Tibial artery (tissue), 4 donors: ENCODE results near the gene NALCN.

Source experiments
- DNase-seq, 2 donors: peaks; one replicate each; pipeline ENCODE4 v3.0.0-alpha.2; 2019
- H3K27ac ChIP-seq, 2 donors: fragments of 200-600 bp; sonication (generic) in 1 of 2; 1 replicate in 1 of 2; 2 replicates in 1 of 2; pipeline ENCODE4 v1.5.1; 2018 to 2019; ENCODE audit warnings: mild to moderate bottlenecking in 1 of 2
- H3K27me3 ChIP-seq, 2 donors: fragments of 200-600 bp; sonication (generic) in 1 of 2; one replicate each; pipeline versions ENCODE4 v1.5.1 to v1.6.0; 2016 to 2019
- H3K36me3 ChIP-seq, 3 donors: fragments of 200-600 bp; sonication (generic) in 2 of 3; one replicate each; pipeline ENCODE4 v1.5.1; 2016 to 2019; ENCODE audit warnings: mild to moderate bottlenecking in 2 of 3
- H3K4me1 ChIP-seq, 4 donors: fragments of 200-600 bp; sonication (generic) in 2 of 4; 1 replicate in 3 of 4; 2 replicates in 1 of 4; pipeline ENCODE4 v1.5.1; 2016 to 2019
- H3K4me3 ChIP-seq, 2 donors: fragments of 200-600 bp; sonication (generic) in 1 of 2; 1 replicate in 1 of 2; 2 replicates in 1 of 2; pipeline ENCODE4 v1.5.1; 2018 to 2019; ENCODE audit warnings: mild to moderate bottlenecking in 2 of 2
- H3K9me3 ChIP-seq, 3 donors: fragments of 200-600 bp; sonication (generic) in 1 of 3; one replicate each; pipeline ENCODE4 v1.5.1; 2016 to 2019
- CTCF ChIP-seq, 2 experiments: fragments of 200-600 bp in 1 of 2; fragments of 450-650 bp in 1 of 2; IDR thresholded peaks; one replicate each; pipeline ENCODE4 v1.5.1; 2017 to 2019; ENCODE audit warnings: antibody characterized with exemption in 2 of 2, mild to moderate bottlenecking in 1 of 2, moderate library complexity in 1 of 2
- intact Hi-C: fragments of 100-400 bp; cut with DNase I; formaldehyde crosslinking; loops from one replicate; pipeline ENCODE4 v1.15.0; 2023; ENCODE audit warnings: low total_unique reads

The NALCN gene

GRCh38 chr13:101399365-101399764 is 16.9 kb downstream of the NALCN start:
- no peaks in the 10 kb centered on the region for H3K9me3 ChIP-seq
- H3K36me3 ChIP-seq, result no peaks in the 10 kb centered on the region
- intact Hi-C loops, result no loop called here
- H3K4me1 ChIP-seq, result peaks cover 0 to 3% (median 0%) of the 10 kb centered on the region in 4 donors
- H3K4me3 ChIP-seq, result no peak overlapping the region
- H3K27me3 ChIP-seq, result no peaks in the 10 kb centered on the region
- DNase-seq, result no peak
- no peak for TF ChIP-seq CTCF (IDR thresholded peaks at IDR 0.05)
- H3K27ac ChIP-seq, result no peak overlapping the region

GRCh38 chr13:101398920-101399319 is 17.4 kb downstream of the NALCN start:
- Histone ChIP-seq H3K4me1 (peaks cover 0 to 3% (median 0%) of the 10 kb centered on the region in 4 donors), H3K27me3 (no peaks in the 10 kb centered on the region), H3K4me3 (no peak overlapping the region), H3K9me3 (no peaks in the 10 kb centered on the region), H3K27ac (no peak overlapping the region), H3K36me3 (no peaks in the 10 kb centered on the region)
- DNase-seq, result no peak
- intact Hi-C loops, result no loop called here
- no peak for TF ChIP-seq CTCF (IDR thresholded peaks at IDR 0.05)

GRCh38 chr13:101398191-101398590 is 18.1 kb downstream of the NALCN start:
- TF ChIP-seq CTCF (IDR thresholded peaks at IDR 0.05), result no peak
- H3K27ac ChIP-seq, result no peak overlapping the region
- DNase-seq, result no peak
- no peaks in the 10 kb centered on the region for H3K36me3 ChIP-seq
- H3K9me3 ChIP-seq, result no peaks in the 10 kb centered on the region
- H3K4me1 ChIP-seq, result peaks cover 0 to 3% (median 0%) of the 10 kb centered on the region in 4 donors
- no peak overlapping the region for H3K4me3 ChIP-seq
- intact Hi-C loops, result no loop called here
- no peaks in the 10 kb centered on the region for H3K27me3 ChIP-seq

GRCh38 chr13:101397742-101398141 is 18.6 kb downstream of the NALCN start:
- no peak for DNase-seq
- no peak for TF ChIP-seq CTCF (IDR thresholded peaks at IDR 0.05)
- intact Hi-C loops, result no loop called here

GRCh38 chr13:101394605-101395004 is 21.7 kb downstream of the NALCN start:
- intact Hi-C loops, result no loop called here
- DNase-seq, result no peak
- no peaks in the 10 kb centered on the region for H3K9me3 ChIP-seq
- H3K4me3 ChIP-seq, result no peak overlapping the region
- TF ChIP-seq CTCF (IDR thresholded peaks at IDR 0.05), result no peak
- peaks cover 0 to 9% (median 0%) of the 10 kb centered on the region in 4 donors for H3K4me1 ChIP-seq
- peak overlapping the region in 1 of 2 donors; percentile 6 for H3K27ac ChIP-seq
- H3K36me3 ChIP-seq, result no peaks in the 10 kb centered on the region
- no peaks in the 10 kb centered on the region for H3K27me3 ChIP-seq

More at GRCh38 chr13:101397742-101398141, 18.6 kb downstream of the NALCN start:
- Histone ChIP-seq H3K27me3 (no peaks in the 10 kb centered on the region), H3K4me1 (peaks cover 0 to 3% (median 0%) of the 10 kb centered on the region in 4 donors), H3K36me3 (no peaks in the 10 kb centered on the region), H3K27ac (no peak overlapping the region), H3K9me3 (no peaks in the 10 kb centered on the region), H3K4me3 (no peak overlapping the region)

GRCh38 chr13:101393140-101393539 is 23.2 kb downstream of the NALCN start:
- peaks cover 0 to 12% (median 0%) of the 10 kb centered on the region in 4 donors for H3K4me1 ChIP-seq
- no peak overlapping the region for H3K27ac ChIP-seq
- H3K4me3 ChIP-seq, result no peak overlapping the region
- no peaks in the 10 kb centered on the region for H3K9me3 ChIP-seq
- TF ChIP-seq CTCF (IDR thresholded peaks at IDR 0.05), result no peak
- H3K36me3 ChIP-seq, result no peaks in the 10 kb centered on the region
- no peak for DNase-seq
- intact Hi-C loops, result no loop called here
- no peaks in the 10 kb centered on the region for H3K27me3 ChIP-seq
